Measurements from ENCODE around the gene ACADL. TPM values are rescaled to one million over a fixed set of nuclear protein-coding genes. Genes with fewer than 3 reads are reported as not detected.
"Not testable (repeated sequence)": the region's sequence is repeated elsewhere in the genome, so short reads cannot be mapped to it uniquely, and the experiment has no call there.

Gene ACADL
- total RNA-seq, 2 experiments from 2014 or later, result not detected

GRCh38 chr2:210203558-210203957 lies 21.7 kb downstream of the ACADL start:
- POLR2A ChIA-PET, result no interaction called here
- CTCF ChIA-PET, result interaction anchor here (1.2 kb wide), 1 partner anchor 12 kb away, joined by 3 read pairs; no protein-coding TSS in a partner anchor

GRCh38 chr2:210203147-210203546 lies 22.1 kb downstream of the ACADL start:
- ChIA-PET CTCF (interaction anchor here (1.2 kb wide), 1 partner anchor 12 kb away, joined by 3 read pairs; no protein-coding TSS in a partner anchor), POLR2A (no interaction called here)

- CTCF ChIA-PET, result no interaction called here
- POLR2A ChIA-PET, result no interaction called here
Measured at GRCh38 chr2:210199854-210200253, 25.4 kb downstream of the ACADL start.

GRCh38 chr2:210199186-210199765 lies 26.0 kb downstream of the ACADL start:
- CTCF ChIA-PET, result interaction anchor here (1.0 to 1.7 kb wide), 2 partner anchors 12 to 223 kb away, joined by 3 to 4 read pairs; no protein-coding TSS in a partner anchor
- POLR2A ChIA-PET, result no interaction called here

GRCh38 chr2:210198326-210198725 lies 26.9 kb downstream of the ACADL start:
- POLR2A ChIA-PET, result no interaction called here
- CTCF ChIA-PET, result interaction anchor here (1.0 to 1.7 kb wide), 2 partner anchors 11 to 222 kb away, joined by 3 to 4 read pairs; no protein-coding TSS in a partner anchor

DNA sequence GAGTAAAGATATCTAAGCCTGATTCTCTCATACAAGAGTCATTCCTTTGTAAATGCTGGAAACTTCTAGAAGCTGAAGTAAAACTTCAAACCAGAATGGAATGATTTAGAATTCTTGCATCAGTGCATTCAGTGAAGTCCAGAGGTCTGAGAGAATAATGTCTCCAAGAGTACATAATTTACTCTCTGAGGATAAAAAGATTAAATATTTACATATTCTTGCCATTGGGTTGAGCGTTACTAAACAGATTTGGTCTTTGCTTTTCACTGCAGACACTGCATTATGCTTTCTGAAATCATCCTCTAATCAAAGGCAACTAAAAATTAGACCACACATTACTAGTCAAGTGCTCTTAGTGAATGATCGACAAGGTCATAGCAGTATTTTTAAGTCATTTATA lies 27.5 kb downstream of the ACADL start:
- ChIA-PET POLR2A (no interaction called here), CTCF (interaction anchor here (1.7 kb wide), 1 partner anchor 222 kb away, joined by 4 read pairs; no protein-coding TSS in a partner anchor)

- CTCF ChIA-PET, result no interaction called here
- POLR2A ChIA-PET, result no interaction called here
Measured at GRCh38 chr2:210195101-210195852, 30.0 kb downstream of the ACADL start.

- ChIA-PET POLR2A (no interaction called here), CTCF (interaction anchor here (1.2 to 1.5 kb wide), 2 partner anchors 13 to 46 kb away, joined by 3 read pairs; no protein-coding TSS in a partner anchor)
Measured at GRCh38 chr2:210190345-210190744, 34.9 kb downstream of the ACADL start.

- ChIA-PET CTCF (interaction anchor here (1.3 kb wide), 1 partner anchor 109 kb away, joined by 3 read pairs; no protein-coding TSS in a partner anchor), POLR2A (no interaction called here)
Measured at GRCh38 chr2:210189452-210190138, 35.7 kb downstream of the ACADL start.

- POLR2A ChIA-PET, result no interaction called here
- CTCF ChIA-PET, result interaction anchor here (1.3 kb wide), 1 partner anchor 108 kb away, joined by 3 read pairs; no protein-coding TSS in a partner anchor
Measured at GRCh38 chr2:210188755-210189154, 36.5 kb downstream of the ACADL start.

DNA sequence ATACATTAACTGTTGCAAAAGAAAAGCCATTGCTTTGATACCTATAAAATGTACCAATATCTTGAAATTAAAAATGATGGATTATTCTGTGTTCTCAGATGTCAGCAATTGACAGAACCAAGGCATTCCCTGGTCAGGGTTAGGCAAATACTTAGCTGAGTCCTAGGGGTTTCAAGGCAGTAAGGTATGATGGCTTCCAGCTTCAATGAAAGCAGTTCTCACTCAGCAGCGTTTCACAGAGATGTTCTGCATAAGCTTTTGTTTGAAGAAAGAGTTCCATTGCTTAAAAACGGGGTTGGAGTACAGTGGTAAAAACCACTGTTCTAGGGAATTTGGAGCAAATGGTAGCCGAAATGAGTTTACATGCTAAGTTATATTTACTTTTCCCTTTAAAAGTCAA lies 37.1 kb downstream of the ACADL start:
- ChIA-PET CTCF (interaction anchor here (0.7 to 1.2 kb wide), 2 partner anchors 11 to 16 kb away, joined by 3 to 4 read pairs; no protein-coding TSS in a partner anchor), POLR2A (no interaction called here)

GRCh38 chr2:210183936-210184335 lies 41.3 kb downstream of the ACADL start:
- POLR2A ChIA-PET, CTCF ChIA-PET: not testable (repeated sequence)

- POLR2A ChIA-PET, result not testable (repeated sequence)
- CTCF ChIA-PET, result interaction anchor here (0.9 kb wide), 1 partner anchor 8 kb away, joined by 4 read pairs; no protein-coding TSS in a partner anchor
Measured at GRCh38 chr2:210181606-210182088, 43.6 kb downstream of the ACADL start.

DNA sequence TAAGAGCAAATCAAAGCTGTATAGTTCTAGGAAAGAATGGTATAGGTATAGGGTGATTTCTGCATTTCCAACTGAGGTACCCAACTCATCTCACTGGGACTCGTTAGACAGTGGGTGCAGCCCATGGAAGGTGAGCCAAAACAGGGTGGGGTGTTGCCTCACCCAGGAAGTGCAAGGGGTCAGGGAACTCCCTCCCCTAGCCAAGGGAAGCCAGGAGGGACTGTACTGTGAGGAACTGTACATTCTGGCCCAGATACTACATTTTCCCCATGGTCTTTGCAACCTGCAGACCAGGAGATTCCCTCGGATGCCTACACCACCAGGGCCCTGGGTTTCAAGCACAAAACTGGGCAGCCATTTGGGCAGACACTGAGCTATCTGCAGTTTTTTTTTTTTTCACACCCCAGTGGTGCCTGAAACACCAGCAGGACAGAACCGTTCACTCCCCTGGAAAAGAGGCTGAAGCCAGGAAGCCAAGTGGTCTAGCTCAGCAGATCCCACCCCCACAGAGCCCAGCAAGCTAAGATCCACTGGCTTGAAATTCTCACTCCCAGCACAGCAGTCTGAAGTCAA lies 44.1 kb downstream of the ACADL start:
- POLR2A ChIA-PET, CTCF ChIA-PET: not testable (repeated sequence)

GRCh38 chr2:210180477-210180876 lies 44.8 kb downstream of the ACADL start:
- POLR2A ChIA-PET, result no interaction called here
- CTCF ChIA-PET, result no interaction called here

GRCh38 chr2:210179351-210179990 lies 45.8 kb downstream of the ACADL start:
- POLR2A ChIA-PET, result no interaction called here
- CTCF ChIA-PET, result no interaction called here

DNA sequence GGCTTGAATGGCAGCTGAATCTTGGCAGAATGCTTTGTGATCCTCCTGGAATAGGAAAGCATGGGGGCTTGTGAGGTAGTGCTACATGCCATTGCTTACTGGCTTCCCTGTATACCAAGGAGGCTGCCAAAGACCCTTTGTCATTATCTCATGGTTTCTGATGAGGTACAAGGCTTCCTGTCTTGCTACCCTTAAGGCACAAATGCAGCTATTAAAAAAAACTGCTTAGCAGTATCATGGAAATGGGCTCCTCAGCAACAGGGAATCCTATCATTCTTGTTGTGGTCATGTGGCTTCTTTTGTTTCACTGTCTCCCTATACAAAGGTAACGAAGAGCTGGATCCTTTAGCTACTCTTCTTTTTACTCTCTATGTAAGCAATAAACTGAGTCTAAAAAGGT lies 47.5 kb downstream of the ACADL start:
- ChIA-PET POLR2A (no interaction called here), CTCF (interaction anchor here (0.9 kb wide), 1 partner anchor 19 kb away, joined by 3 read pairs; no protein-coding TSS in a partner anchor)

DNA sequence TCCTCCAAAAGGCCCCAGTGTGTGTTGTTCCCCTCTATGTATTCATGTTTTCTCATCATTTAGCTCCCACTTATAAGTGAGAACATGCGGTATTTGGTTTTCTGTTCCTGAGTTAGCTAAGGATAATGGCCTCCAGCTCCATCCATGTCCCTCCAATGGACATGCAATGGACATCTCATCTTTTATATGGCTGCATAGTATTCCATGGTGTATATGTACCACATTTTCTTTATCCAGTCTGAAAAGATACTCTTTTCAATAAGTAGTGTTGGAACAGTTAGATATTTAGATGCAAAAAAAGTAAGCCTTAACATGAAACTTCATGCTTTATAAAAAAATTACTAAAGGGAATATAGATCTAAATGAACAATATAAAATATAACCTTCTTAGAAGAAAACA lies 48.1 kb downstream of the ACADL start:
- POLR2A ChIA-PET, result not testable (repeated sequence)
- CTCF ChIA-PET, result interaction anchor here (0.9 kb wide), 1 partner anchor 19 kb away, joined by 3 read pairs; no protein-coding TSS in a partner anchor

- ChIA-PET POLR2A (no interaction called here), CTCF (interaction anchor here (0.9 kb wide), 1 partner anchor 8 kb away, joined by 4 read pairs; no protein-coding TSS in a partner anchor)
Measured at GRCh38 chr2:210174086-210174485, 51.2 kb downstream of the ACADL start.
